Gastroesophageal sphincter (tissue), 4 donors: ENCODE measurements around the gene ATP10A. TPM values are rescaled to one million over a fixed set of nuclear protein-coding genes. Genes with fewer than 3 reads are reported as not detected.
A peak's percentile ranks its signal among the peaks of the same experiment; 100 is the strongest.

Experiments
- ATAC-seq: fragments of 150-250 bp; one replicate; pipeline ENCODE4 v1.9.1; 2016; ENCODE audit warnings: mild to moderate bottlenecking, moderate library complexity
- H3K27ac ChIP-seq, 4 donors: fragments of 200-600 bp; sonication (generic) in 3 of 4; 1 replicate in 3 of 4; 2 replicates in 1 of 4; pipeline ENCODE4 v1.5.1; 2016 to 2019
- H3K27me3 ChIP-seq: fragments of 200-600 bp; sonication (generic); one replicate; pipeline ENCODE4 v1.5.1; 2019
- H3K36me3 ChIP-seq, 2 donors: fragments of 200-600 bp; sonication (generic); one replicate each; pipeline ENCODE4 v1.5.1; 2019; ENCODE audit warnings: control low read depth in 1 of 2
- H3K4me1 ChIP-seq, 3 donors: fragments of 200-600 bp; sonication (generic); 1 replicate in 2 of 3; 2 replicates in 1 of 3; pipeline ENCODE4 v1.5.1; 2016 to 2019; ENCODE audit warnings: control low read depth in 2 of 3
- H3K4me3 ChIP-seq, 2 donors: fragments of 200-600 bp; sonication (generic); one replicate each; pipeline ENCODE4 v1.5.1; 2019; ENCODE audit warnings: mild to moderate bottlenecking in 1 of 2, moderate library complexity in 1 of 2
- H3K9me3 ChIP-seq, 3 donors: fragments of 200-600 bp; sonication (generic); one replicate each; pipeline ENCODE4 v1.5.1; 2017 to 2019; ENCODE audit warnings: control low read depth in 2 of 3
- CTCF ChIP-seq, 4 experiments: fragments of 200-600 bp in 2 of 4; fragments of 450-650 bp in 2 of 4; sonication (generic) in 1 of 4; IDR thresholded peaks; one replicate each; pipeline ENCODE4 v1.5.1; 2017 to 2019; ENCODE audit warnings: antibody characterized with exemption in 4 of 4, mild to moderate bottlenecking in 2 of 4, moderate library complexity in 2 of 4
- EP300 ChIP-seq: sonication (generic); formaldehyde crosslinking; IDR thresholded peaks from one replicate; pipeline ENCODE4 v1.6.1; 2017; ENCODE audit warnings: antibody characterized with exemption, mild to moderate bottlenecking
- POLR2A ChIP-seq, 2 donors: fragments of 450-650 bp; IDR thresholded peaks; one replicate each; pipeline ENCODE4 v1.6.1; 2017; ENCODE audit warnings: antibody characterized with exemption in 2 of 2, mild to moderate bottlenecking in 2 of 2, moderate library complexity in 1 of 2
- POLR2AphosphoS5 ChIP-seq: sonication (generic); formaldehyde crosslinking; IDR thresholded peaks from one replicate; pipeline ENCODE4 v1.6.1; 2017; ENCODE audit warnings: antibody characterized with exemption
- WGBS, 2 donors: methylation state at CpG; one replicate each; pipeline ENCODE4 v1.1.5; 2018; ENCODE audit warnings: low coverage in 1 of 2; 5-methylcytosine and 5-hydroxymethylcytosine counted together
- total RNA-seq, 4 donors: library from RNA; depleted of rRNA; stranded (reverse); fragments of >200 nt; gene quantifications; one replicate each; pipeline ENCODE4 v1.1.0, GENCODE V29; 2016

The ATP10A gene
- total RNA-seq, 4 donors from 2014 or later = 22.9 to 41.8 (median 24.6) TPM

GRCh38 chr15:25742041-25742730 lies 120.9 kb downstream of the ATP10A start:
- WGBS, 2 donors = 82 to 83% methylated on average over 6 to 19 of the region's 19 CpGs
- peak overlapping the region in 1 of 4 donors; percentile 53 for H3K27ac ChIP-seq
- no peaks in the 10 kb centered on the region for H3K27me3 ChIP-seq
- ATAC-seq = no peak
- H3K4me1 ChIP-seq = peaks cover 7 to 65% (median 11%) of the 10 kb centered on the region in 3 donors
- no peaks in the 10 kb centered on the region for H3K36me3 ChIP-seq
- H3K4me3 ChIP-seq = no peak overlapping the region
- no peak for TF ChIP-seq POLR2A (IDR thresholded peaks at IDR 0.05)
- TF ChIP-seq EP300 = no peak
- no peak for TF ChIP-seq POLR2AphosphoS5
- no peak for TF ChIP-seq CTCF (IDR thresholded peaks at IDR 0.05)
- H3K9me3 ChIP-seq = no peaks in the 10 kb centered on the region

GRCh38 chr15:25741256-25741580 lies 121.9 kb downstream of the ATP10A start:
- WGBS, 2 donors = 54 to 65% methylated on average over 2 to 3 of the region's 5 CpGs
- Histone ChIP-seq H3K27me3 (no peaks in the 10 kb centered on the region), H3K9me3 (no peaks in the 10 kb centered on the region), H3K4me3 (no peak overlapping the region), H3K4me1 (peaks cover 13 to 74% (median 13%) of the 10 kb centered on the region in 3 donors), H3K36me3 (no peaks in the 10 kb centered on the region), H3K27ac (peak overlapping the region in 1 of 4 donors; percentile 80)
- no peak for TF ChIP-seq CTCF (IDR thresholded peaks at IDR 0.05)
- no peak for TF ChIP-seq EP300
- no peak for TF ChIP-seq POLR2A (IDR thresholded peaks at IDR 0.05)
- TF ChIP-seq POLR2AphosphoS5 = no peak
- ATAC-seq = no peak

- H3K4me3 ChIP-seq = no peak overlapping the region
- H3K27me3 ChIP-seq = no peaks in the 10 kb centered on the region
- no peak for ATAC-seq
- peak overlapping the region in 3 of 4 donors; percentile 80 to 88 (median 82) for H3K27ac ChIP-seq
- peaks cover 15 to 80% (median 19%) of the 10 kb centered on the region in 3 donors for H3K4me1 ChIP-seq
- no peak for TF ChIP-seq POLR2A (IDR thresholded peaks at IDR 0.05)
- TF ChIP-seq CTCF (IDR thresholded peaks at IDR 0.05) = no peak
- TF ChIP-seq POLR2AphosphoS5 = no peak
- TF ChIP-seq EP300 = no peak
- H3K36me3 ChIP-seq = peaks cover 0 to 4% of the 10 kb centered on the region in 2 donors
- WGBS, 2 donors = 60 to 84% methylated on average over 2 to 5 of the region's 18 CpGs
- no peaks in the 10 kb centered on the region for H3K9me3 ChIP-seq
Observed at GRCh38 chr15:25740383-25741255, 122.5 kb downstream of the ATP10A start.

GRCh38 chr15:25739687-25740121 lies 123.4 kb downstream of the ATP10A start:
- H3K4me3 ChIP-seq = no peak overlapping the region
- 40 to 80% methylated on average over 1 to 2 of the region's 7 CpGs for WGBS, 2 donors
- TF ChIP-seq EP300 = no peak
- peak in 3 of 4 experiments; percentile 37 to 61 (median 54) for TF ChIP-seq CTCF (IDR thresholded peaks at IDR 0.05)

More at GRCh38 chr15:25739687-25740121, 123.4 kb downstream of the ATP10A start:
- no peak for ATAC-seq
- Histone ChIP-seq H3K4me1 (peaks cover 15 to 89% (median 21%) of the 10 kb centered on the region in 3 donors), H3K9me3 (no peaks in the 10 kb centered on the region), H3K27me3 (no peaks in the 10 kb centered on the region), H3K27ac (peak overlapping the region in 3 of 4 donors; percentile 80 to 88 (median 82)), H3K36me3 (peaks cover 0 to 11% of the 10 kb centered on the region in 2 donors)
